Activated CD4-positive, CD25-positive, alpha-beta regulatory T cell treated with anti-CD3 and anti-CD28 coated beads, Interleukin-2, amount 50 U/mL, for 72 hours (primary cell): ENCODE measurements around the gene ZNF618.

ENCODE experiments used
- DNase-seq: peaks from one replicate; pipeline ENCODE4 v3.0.0; 2021

ZNF618 gene

DNA sequence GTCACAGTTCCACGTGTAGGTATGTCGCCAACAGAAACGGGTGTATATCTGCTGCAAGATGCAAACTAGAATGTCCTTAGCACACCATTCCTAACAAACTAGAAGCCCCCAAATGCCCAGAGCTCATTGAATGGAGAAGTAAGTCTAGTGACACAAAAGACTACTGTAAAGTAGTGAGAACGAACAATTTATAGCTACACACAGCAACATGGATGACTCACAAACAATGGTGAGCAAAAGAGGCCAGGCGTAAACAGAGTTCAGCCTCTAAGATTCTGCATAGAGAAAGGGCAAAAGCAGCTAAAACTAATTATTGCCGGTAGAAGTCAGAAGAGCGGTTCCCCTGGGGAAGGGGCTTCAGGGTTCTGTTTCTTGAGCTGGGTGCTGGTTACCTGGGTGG is 127.2 kb downstream of the ZNF618 start:
- DNase-seq: no peak

DNA sequence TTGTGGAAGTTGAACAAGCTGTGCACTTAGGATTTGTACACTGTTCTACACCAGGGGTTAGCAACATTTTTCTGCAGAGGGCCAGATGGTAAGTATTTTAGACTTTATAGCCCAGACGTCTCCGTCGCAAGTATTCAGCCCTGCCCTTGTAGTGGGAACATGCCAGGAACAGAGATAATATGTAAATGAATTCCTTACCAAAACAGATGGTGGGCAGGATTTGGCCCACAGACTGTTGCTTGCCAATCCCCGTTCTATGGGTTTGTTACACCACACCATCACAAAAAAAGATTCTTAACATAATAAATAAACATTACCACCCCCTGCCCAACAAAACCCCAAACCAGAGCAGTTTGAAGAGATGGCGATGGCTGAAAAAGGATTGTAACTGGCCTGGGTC is 127.6 kb downstream of the ZNF618 start:
- DNase-seq: no peak

DNA sequence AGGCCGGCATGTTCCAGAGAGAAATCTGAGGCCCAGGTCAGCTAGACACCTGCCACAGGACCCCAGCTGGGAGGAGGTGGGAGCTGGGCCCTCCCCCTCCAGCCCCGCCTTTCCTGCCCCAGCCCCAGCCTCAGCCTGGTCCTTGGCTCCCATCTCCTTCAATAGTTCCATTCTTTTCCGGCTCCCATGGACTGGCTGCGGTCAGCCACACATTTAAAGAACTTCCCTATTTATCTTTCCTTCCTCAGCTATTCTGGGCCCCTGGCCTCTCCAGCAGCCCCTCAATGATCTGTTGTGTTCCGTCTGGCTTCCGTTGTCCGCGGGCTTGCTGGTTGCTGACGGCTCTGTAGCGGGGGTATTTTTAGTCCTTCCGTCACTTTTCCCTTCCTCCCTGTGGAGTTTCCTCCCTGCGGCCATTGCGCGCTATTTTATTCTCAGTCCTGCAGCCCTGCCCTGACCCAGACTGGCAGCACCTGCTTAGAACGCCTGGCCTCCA is 128.2 kb downstream of the ZNF618 start:
- DNase-seq: peak; percentile 15

DNA sequence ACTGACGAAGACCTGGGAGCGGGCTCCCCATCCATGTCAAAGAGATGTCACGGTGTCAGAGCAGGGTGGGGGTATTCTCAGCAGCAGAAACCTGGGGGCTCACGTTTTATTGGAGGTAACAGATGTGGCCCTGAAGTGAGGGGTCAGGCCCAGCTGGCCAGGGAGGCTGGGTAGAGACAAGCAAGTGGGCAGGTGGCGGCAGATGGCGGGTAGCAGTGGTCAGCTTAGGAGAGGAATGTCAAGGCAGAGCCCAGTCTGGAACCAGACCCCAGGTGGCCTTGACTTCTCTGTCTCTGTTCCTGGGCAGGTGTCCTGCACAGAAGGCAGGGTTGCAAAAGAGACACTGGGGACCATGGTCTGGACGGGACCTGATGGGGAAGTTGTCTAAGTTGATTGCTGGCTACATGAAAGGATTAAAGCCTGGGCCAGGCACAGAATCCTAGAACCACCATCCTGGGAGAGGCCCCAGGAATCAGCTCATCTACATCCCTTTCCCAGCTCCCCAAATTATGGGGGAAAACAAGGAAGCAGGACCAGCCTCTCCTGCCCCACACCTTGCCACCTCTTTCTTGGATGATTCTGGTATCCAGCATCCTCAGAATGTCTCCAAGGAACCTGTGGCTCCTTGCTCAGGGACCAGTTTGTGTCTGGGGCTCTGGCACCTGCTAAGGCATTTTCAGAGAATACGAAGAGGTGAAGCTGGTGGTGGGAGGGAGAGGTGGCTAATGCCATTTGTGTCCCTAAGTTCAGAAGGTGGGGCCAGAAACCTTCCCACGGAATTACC is 129.5 kb downstream of the ZNF618 start:
- peak; percentile 15 for DNase-seq

- peak; percentile 8 for DNase-seq
These were observed 130.0 kb downstream of the ZNF618 start for GRCh38 chr9:114006155-114006550.

GRCh38 chr9:114006931-114007691 is 131.0 kb downstream of the ZNF618 start:
- DNase-seq: peak; percentile 13

GRCh38 chr9:114007991-114008666 is 132.0 kb downstream of the ZNF618 start:
- DNase-seq: peak; percentile 13

- DNase-seq: peak; percentile 13
These were observed 132.7 kb downstream of the ZNF618 start for GRCh38 chr9:114008667-114009410.

DNA sequence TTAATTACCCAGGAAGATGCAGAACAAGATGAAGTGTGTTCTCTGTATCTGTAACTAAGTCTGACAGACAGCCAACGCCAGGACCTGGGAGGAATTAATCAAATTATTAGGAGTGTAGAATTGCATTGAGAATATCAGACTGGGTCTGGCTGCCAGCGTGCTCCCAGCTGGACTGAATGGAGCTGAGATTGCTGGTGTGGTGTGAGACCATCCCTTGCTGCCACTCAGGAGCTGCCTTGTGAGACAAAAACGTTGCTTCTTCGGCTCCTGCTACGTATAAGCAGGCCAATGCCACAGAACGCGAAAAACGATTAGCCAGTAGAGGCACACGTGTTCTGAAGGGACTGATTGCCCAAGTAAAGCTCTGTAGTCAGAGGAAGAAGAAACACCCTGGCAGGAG is 135.2 kb downstream of the ZNF618 start:
- DNase-seq: peak; percentile 12

DNA sequence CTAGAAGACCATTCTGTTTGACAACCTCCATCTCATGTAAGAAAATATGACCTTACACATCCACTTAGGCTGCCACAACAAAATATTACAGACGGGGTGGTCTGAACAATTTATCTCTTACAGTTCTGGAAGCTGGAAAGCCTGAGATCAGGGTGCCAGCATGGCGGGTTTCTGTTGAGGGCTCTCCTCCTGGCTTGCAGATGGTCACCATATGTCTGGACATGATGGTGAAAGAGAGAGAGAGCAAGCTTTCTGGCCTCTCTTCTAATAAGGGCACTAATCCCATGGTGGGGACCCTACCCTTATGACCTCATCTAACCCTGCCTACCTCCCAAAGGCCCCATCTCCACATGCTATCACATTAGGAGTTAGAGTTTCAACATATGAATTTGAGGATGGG is 136.0 kb downstream of the ZNF618 start:
- no peak for DNase-seq

DNA sequence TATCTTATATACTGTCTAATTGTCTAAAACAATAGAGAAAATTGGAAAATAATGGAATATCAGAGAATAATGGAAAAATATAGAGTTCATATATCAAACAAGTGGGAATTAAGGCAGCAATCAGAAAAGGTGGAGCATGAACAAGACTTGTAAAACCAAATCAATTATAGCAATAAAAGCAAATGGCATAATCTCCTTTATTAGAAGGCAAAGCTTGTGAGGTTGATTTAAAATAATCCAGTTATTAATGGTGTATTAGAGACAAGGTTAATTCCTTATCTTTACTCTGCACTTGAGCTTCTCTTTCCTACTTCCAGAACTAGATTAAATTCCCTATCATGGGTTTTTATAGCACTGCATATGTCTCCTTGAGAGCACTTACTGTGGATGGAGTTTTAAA is 137.9 kb downstream of the ZNF618 start:
- DNase-seq: no peak

DNA sequence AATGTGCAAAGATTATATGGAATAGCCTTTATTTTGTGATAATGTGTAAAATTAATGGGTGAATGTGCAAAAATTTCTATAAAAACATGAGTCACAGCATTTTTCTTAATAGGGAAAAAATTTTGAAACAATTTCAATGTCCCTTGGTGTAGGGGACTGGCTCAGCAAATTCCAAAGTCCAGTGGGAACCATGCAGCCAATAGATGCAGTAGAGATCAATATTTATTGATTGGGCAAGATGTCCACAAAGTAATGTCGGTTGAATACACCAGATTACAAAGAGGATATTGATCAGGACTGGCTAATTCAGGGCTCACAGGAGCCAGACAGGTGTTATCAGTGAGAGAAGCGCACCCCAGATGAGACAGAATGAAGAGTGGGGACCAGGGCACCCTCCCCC is 139.5 kb downstream of the ZNF618 start:
- DNase-seq: no peak

DNA sequence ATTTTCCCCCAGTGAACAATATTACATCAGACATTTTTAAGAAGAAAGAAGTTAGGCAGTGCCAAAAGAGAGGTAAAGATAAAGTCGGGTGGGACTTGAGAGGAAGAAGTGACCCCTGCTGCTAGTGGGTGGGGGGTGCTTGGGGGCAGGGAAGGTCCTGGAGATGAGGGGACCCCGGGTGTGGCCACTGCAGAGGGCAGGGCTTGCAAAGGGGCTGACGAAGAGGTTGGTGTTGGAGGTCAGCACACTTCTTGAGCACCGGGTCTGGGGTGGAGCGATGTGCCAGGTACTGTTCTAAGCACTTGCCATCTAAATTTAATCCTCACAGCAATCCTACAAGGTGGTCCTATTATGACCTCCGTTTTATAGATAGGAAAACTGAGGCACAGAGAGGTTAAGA is 140.0 kb downstream of the ZNF618 start:
- no peak for DNase-seq

DNA sequence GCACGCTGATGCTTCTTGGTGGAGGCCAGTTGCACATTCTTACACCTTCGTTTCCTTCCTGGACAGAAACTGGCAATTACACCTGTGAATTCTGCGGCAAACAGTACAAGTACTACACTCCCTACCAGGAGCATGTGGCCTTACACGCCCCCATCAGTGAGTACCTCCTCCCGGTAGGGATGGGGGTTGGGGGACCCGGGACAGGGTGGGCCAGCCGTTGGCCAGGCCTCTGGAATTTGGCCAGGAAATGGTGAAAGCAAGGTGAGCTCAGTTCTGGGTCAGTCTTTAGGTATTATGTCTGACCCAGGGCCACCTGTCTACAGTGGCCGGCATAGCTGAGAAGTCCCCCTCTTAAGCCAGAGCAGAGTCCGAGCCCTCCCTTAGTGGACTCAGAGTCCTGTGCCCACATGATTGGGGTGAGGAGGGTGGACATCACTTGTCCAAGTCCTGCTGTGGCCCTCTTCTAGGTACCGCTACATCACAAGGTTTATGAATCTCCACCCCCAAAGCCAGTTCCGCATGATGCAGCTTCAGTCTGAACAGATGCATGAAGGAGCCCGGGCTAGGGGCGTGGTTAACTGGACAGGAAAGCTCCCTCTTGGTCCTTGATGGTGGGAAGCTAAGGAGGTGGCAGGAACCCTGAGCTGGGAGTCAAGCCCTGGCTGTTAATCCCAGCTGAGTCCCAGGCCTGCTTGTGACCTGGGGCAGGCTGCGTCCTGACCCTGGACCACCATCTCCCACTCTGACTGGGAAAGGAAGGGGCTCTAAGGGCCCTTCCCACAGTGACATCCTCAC is 140.7 kb downstream of the ZNF618 start:
- no peak for DNase-seq

- DNase-seq: peak; percentile 20
These were observed 141.9 kb downstream of the ZNF618 start for GRCh38 chr9:114017741-114018715.

- no peak for DNase-seq
These were observed 145.5 kb downstream of the ZNF618 start for GRCh38 chr9:114021578-114021977.

GRCh38 chr9:114023961-114024360 is 147.9 kb downstream of the ZNF618 start:
- DNase-seq: no peak

GRCh38 chr9:114025196-114025753 is 149.2 kb downstream of the ZNF618 start:
- DNase-seq: no peak

DNA sequence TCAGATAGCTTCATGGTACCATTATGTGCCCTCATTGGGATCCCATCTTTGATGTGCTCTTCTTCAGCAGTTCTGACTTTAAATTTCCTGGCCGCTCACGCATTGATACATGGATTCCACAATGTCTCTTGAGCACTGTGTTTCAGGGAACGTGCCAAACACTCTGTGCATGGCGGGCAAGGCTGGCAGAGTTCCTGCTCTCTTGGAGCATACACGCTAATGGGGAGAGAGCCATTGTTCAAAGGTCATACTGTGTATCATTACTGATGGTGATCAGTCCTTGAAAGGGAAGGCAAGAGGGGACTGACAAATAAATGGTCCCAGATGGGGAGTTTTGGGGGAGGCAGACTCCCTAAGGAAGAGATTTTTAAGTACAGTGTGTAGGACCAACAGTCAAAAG is 149.7 kb downstream of the ZNF618 start:
- DNase-seq: no peak

GRCh38 chr9:114026335-114026734 is 150.2 kb downstream of the ZNF618 start:
- no peak for DNase-seq
